GM18519 (cell line): Measurements from ENCODE around the gene OXSR1.
A peak's percentile ranks its signal among the peaks of the same experiment; 100 is the strongest.
"Not testable (repeated sequence)": the region's sequence is repeated elsewhere in the genome, so short reads cannot be mapped to it uniquely, and the experiment has no call there.

Experiments used
- ATAC-seq: cut with Tn5 transposase; IDR thresholded peaks from one replicate; pipeline ENCODE4 v1.9.1; 2021; ENCODE audit warnings: mild to moderate bottlenecking, moderate library complexity; ENCODE audit not compliant: unreplicated experiment, low FRiP score

The OXSR1 gene

GRCh38 chr3:38127611-38128302 is 37.6 kb upstream of the OXSR1 start:
- ATAC-seq, result no peak

GRCh38 chr3:38128303-38128655 is 37.1 kb upstream of the OXSR1 start:
- ATAC-seq, result no peak

GRCh38 chr3:38129058-38129457 is 36.3 kb upstream of the OXSR1 start:
- ATAC-seq, result no peak

GRCh38 chr3:38130631-38131065 is 34.7 kb upstream of the OXSR1 start:
- no peak for ATAC-seq

GRCh38 chr3:38131621-38132369 is 33.5 kb upstream of the OXSR1 start:
- no peak for ATAC-seq

- no peak for ATAC-seq
Measured at GRCh38 chr3:38133209-38133556, 32.2 kb upstream of the OXSR1 start.

GRCh38 chr3:38133557-38134405 is 31.6 kb upstream of the OXSR1 start:
- ATAC-seq, result no peak

GRCh38 chr3:38134517-38135143 is 30.7 kb upstream of the OXSR1 start:
- ATAC-seq, result not testable (repeated sequence)

GRCh38 chr3:38135621-38136277 is 29.6 kb upstream of the OXSR1 start:
- not testable (repeated sequence) for ATAC-seq

- ATAC-seq, result no peak
Measured at GRCh38 chr3:38136393-38136776, 29.0 kb upstream of the OXSR1 start.

- ATAC-seq, result peak; percentile 86
Measured at GRCh38 chr3:38136777-38137614, 28.3 kb upstream of the OXSR1 start, which contains the start of gene ACAA1. Gene ACAA1 (minus strand): TSS chr3:38137127. CDS start chr3:38137035, 92 bp downstream.

- ATAC-seq, result no peak
Measured at GRCh38 chr3:38137615-38138348, 27.6 kb upstream of the OXSR1 start.

- no peak for ATAC-seq
Measured at GRCh38 chr3:38138349-38139190, 26.8 kb upstream of the OXSR1 start, which contains the start of gene MYD88. Gene MYD88 (plus strand): TSS chr3:38138661. CDS start chr3:38138701, 40 bp downstream.

GRCh38 chr3:38139191-38139590 is 26.1 kb upstream of the OXSR1 start:
- ATAC-seq, result no peak

GRCh38 chr3:38139652-38140051 is 25.7 kb upstream of the OXSR1 start:
- ATAC-seq, result no peak

GRCh38 chr3:38140326-38141172 is 24.8 kb upstream of the OXSR1 start:
- no peak for ATAC-seq
